ENCODE measurements around the gene PAQR8. TPM values are rescaled to one million over a fixed set of nuclear protein-coding genes. Genes with fewer than 3 reads are reported as not detected.
"Not testable (repeated sequence)": the region's sequence is repeated elsewhere in the genome, so short reads cannot be mapped to it uniquely, and the experiment has no call there.

PAQR8 gene
- total RNA-seq, 4 donors from 2014 or later: 12.6 to 33.2 (median 22.3) TPM

- Histone ChIP-seq H3K4me1 (peaks cover 0 to 42% (median 14%) of the 10 kb centered on the region in 4 donors), H3K27ac (peak overlapping the region in 2 of 4 donors; percentile 80 to 91), H3K36me3 (peaks cover 0 to 4% (median 0%) of the 10 kb centered on the region in 3 donors), H3K27me3 (no peaks in the 10 kb centered on the region), H3K9me3 (no peaks in the 10 kb centered on the region), H3K4me3 (no peak overlapping the region)
- no peak for DNase-seq (ENCODE audit: low spot score in 2 of 2)
- no peak for TF ChIP-seq POLR2A (IDR thresholded peaks at IDR 0.05)
- no peak for TF ChIP-seq EP300 (IDR thresholded peaks at IDR 0.05)
- no peak for TF ChIP-seq CTCF (IDR thresholded peaks at IDR 0.05)
These were observed 64.7 kb downstream of the PAQR8 start for GRCh38 chr6:52426667-52427066.

GRCh38 chr6:52433294-52433693 is 71.3 kb downstream of the PAQR8 start:
- H3K27ac ChIP-seq; H3K27me3 ChIP-seq; H3K4me1 ChIP-seq; H3K4me3 ChIP-seq; DNase-seq (ENCODE audit: low spot score in 2 of 2); H3K9me3 ChIP-seq: not testable (repeated sequence)
- 70 to 93% methylated on average over 4 of the region's 4 CpGs for WGBS, 2 donors
- H3K36me3 ChIP-seq: peaks cover 0 to 18% (median 0%) of the 10 kb centered on the region in 3 donors

GRCh38 chr6:52435345-52435744 is 73.4 kb downstream of the PAQR8 start:
- 74 to 83% methylated on average over 1 of the region's 1 CpG for WGBS, 2 donors
- Histone ChIP-seq H3K4me1 (no peaks in the 10 kb centered on the region), H3K9me3 (no peaks in the 10 kb centered on the region), H3K4me3 (no peak overlapping the region), H3K27me3 (no peaks in the 10 kb centered on the region), H3K27ac (no peak overlapping the region), H3K36me3 (peaks cover 0 to 31% (median 0%) of the 10 kb centered on the region in 3 donors)
- TF ChIP-seq POLR2A (IDR thresholded peaks at IDR 0.05) (no peak), EP300 (IDR thresholded peaks at IDR 0.05) (no peak), CTCF (IDR thresholded peaks at IDR 0.05) (no peak)
- no peak for DNase-seq (ENCODE audit: low spot score in 2 of 2)

GRCh38 chr6:52438926-52439325 is 77.0 kb downstream of the PAQR8 start:
- Histone ChIP-seq H3K36me3 (peaks cover 0 to 41% (median 0%) of the 10 kb centered on the region in 3 donors), H3K4me1 (no peaks in the 10 kb centered on the region), H3K4me3 (no peak overlapping the region), H3K27ac (no peak overlapping the region), H3K9me3 (no peaks in the 10 kb centered on the region), H3K27me3 (no peaks in the 10 kb centered on the region)
- no peak for DNase-seq (ENCODE audit: low spot score in 2 of 2)
- TF ChIP-seq CTCF (IDR thresholded peaks at IDR 0.05) (no peak), POLR2A (IDR thresholded peaks at IDR 0.05) (no peak), EP300 (IDR thresholded peaks at IDR 0.05) (no peak)
- 71 to 80% methylated on average over 2 of the region's 2 CpGs for whole genome bisulfite sequencing, 2 donors

GRCh38 chr6:52454556-52454955 is 92.6 kb downstream of the PAQR8 start:
- DNase-seq (ENCODE audit: low spot score in 2 of 2): no peak
- Histone ChIP-seq H3K27me3 (no peaks in the 10 kb centered on the region), H3K36me3 (peaks cover 0 to 22% (median 0%) of the 10 kb centered on the region in 3 donors), H3K27ac (no peak overlapping the region), H3K4me1 (no peaks in the 10 kb centered on the region), H3K4me3 (no peak overlapping the region), H3K9me3 (peaks cover 0 to 15% (median 0%) of the 10 kb centered on the region in 4 donors)
- WGBS, 2 donors: 50 to 88% methylated on average over 2 of the region's 2 CpGs
- TF ChIP-seq POLR2A (IDR thresholded peaks at IDR 0.05): no peak
- TF ChIP-seq EP300 (IDR thresholded peaks at IDR 0.05): no peak
- no peak for TF ChIP-seq CTCF (IDR thresholded peaks at IDR 0.05)

GRCh38 chr6:52457096-52457495 is 95.1 kb downstream of the PAQR8 start:
- Histone ChIP-seq H3K27ac (no peak overlapping the region), H3K36me3 (peaks cover 0 to 22% (median 0%) of the 10 kb centered on the region in 3 donors), H3K4me1 (no peaks in the 10 kb centered on the region), H3K27me3 (no peaks in the 10 kb centered on the region), H3K9me3 (no peaks in the 10 kb centered on the region), H3K4me3 (no peak overlapping the region)
- no peak for DNase-seq (ENCODE audit: low spot score in 2 of 2)
- WGBS, 2 donors: 61 to 67% methylated on average over 2 of the region's 2 CpGs
- no peak for TF ChIP-seq POLR2A (IDR thresholded peaks at IDR 0.05)
- TF ChIP-seq EP300 (IDR thresholded peaks at IDR 0.05): no peak
- TF ChIP-seq CTCF (IDR thresholded peaks at IDR 0.05): no peak
